ENCODE measurements around the gene CAMKK2.

- TF ChIP-seq MAX (IDR thresholded peaks at IDR 0.05; ENCODE audit: low read depth): no peak
- TF ChIP-seq CTCF (IDR thresholded peaks at IDR 0.05): no peak
- no peak for TF ChIP-seq TAF1 (IDR thresholded peaks at IDR 0.05; ENCODE audit: borderline replicate concordance, low read depth, low read length)
- no peak for TF ChIP-seq YY1 (IDR thresholded peaks at IDR 0.05; ENCODE audit: low read depth)
- TF ChIP-seq TEAD4 (IDR thresholded peaks at IDR 0.05; ENCODE audit: borderline replicate concordance, insufficient read depth): no peak
- no peak for TF ChIP-seq USF2 (IDR thresholded peaks at IDR 0.05; ENCODE audit: borderline replicate concordance, low read depth, low read length)
Measured at GRCh38 chr12:121245031-121245430, 51.5 kb downstream of the CAMKK2 start.
